GM19468 (cell line): ENCODE measurements around the gene FOXM1.

ENCODE experiments used
- ATAC-seq: cut with Tn5 transposase; IDR thresholded peaks from one replicate; pipeline ENCODE4 v1.9.1; 2021; ENCODE audit warnings: mild to moderate bottlenecking, moderate library complexity, moderate number of reproducible peaks; ENCODE audit not compliant: unreplicated experiment; ENCODE audit errors: extremely low read depth

FOXM1 gene

GRCh38 chr12:2877047-2877952 lies at the start of gene FOXM1, which contains the start of gene RHNO1:
TSS of gene FOXM1 (minus strand) at chr12:2877174. CDS start at chr12:2874478, 2,696 bp downstream.
TSS of gene RHNO1 (plus strand) at chr12:2877223. CDS start at chr12:2885367, 8,144 bp downstream.
- ATAC-seq = peak; percentile 68

DNA sequence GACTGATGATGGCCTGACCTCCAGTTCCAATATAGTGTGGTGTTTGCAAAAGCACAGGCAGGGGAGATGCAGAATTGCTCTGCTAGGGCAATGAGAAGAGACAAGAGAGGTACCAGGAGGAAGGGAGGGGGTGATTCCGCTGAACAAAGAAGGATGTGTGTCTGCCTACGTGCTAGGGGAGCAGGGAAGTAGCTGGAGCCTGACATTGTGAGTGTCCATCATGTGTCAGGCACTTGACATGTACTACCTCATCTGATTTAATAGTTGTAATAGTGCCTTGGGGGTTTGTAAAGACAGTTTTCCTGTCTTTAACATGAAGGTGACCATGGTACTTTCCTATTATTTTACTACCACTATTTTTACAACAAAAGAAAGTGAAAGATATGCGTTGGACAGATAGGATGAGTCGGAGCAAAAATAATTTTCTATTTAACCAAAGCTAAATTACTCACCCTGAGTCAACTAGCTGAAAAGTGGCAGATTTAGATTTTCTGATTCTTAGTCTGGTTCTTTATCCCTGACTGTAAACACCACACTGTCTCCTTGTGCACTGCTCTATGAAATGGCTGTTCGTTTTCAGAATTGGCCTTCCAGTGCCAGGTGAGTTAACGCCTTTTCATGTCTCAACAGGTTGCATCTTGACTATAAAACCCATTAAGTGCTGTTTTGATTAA lies 48.5 kb upstream of the FOXM1 start:
- ATAC-seq = no peak

DNA sequence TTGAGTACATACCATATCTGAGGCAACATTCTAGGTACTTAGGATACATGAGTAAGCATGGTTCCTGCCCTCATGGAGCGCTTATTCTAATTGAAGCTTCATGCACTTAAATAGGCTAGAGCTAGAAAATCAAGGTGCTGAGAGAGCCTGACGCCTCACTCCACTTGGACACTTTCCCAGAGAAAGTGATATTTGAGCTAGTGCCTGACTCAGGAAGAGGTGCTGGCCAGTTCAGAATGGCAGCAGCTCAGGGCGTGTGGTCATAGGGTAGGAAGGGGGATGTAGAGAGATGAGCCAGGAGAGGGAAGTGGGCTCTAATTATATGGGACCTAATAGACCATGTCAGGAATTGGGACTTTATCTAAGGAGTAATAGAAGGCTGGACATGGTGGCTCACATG lies 47.0 kb upstream of the FOXM1 start:
- ATAC-seq = no peak

GRCh38 chr12:2923057-2923456 lies 46.1 kb upstream of the FOXM1 start:
- ATAC-seq = no peak

- ATAC-seq = no peak
Measured at GRCh38 chr12:2922329-2922728, 45.4 kb upstream of the FOXM1 start.

- no peak for ATAC-seq
Measured at GRCh38 chr12:2919249-2919648, 42.3 kb upstream of the FOXM1 start.

GRCh38 chr12:2912216-2912575 lies 35.2 kb upstream of the FOXM1 start:
- no peak for ATAC-seq

DNA sequence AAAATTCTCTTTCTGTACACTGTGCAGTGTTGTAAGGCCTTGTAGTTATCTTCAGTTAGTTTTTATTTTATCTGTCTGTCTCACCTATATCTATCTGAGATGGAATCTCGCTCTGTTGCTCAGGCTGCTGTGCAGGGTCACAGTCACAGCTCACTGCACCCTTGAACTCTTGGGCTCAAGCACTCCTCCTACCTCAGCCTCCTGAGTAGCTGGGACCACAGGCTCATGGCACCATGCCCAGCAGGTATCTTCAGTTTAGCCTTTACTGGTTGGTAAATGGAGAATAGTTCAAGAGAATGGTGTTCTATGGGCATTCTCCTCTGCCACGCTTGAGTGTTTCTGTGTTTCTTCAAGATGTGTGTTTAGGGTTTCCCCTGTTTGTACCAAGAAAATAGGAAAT lies 27.3 kb upstream of the FOXM1 start:
- no peak for ATAC-seq

GRCh38 chr12:2902272-2902880 lies 25.4 kb upstream of the FOXM1 start:
- no peak for ATAC-seq

- no peak for ATAC-seq
Measured at GRCh38 chr12:2900642-2901041, 23.7 kb upstream of the FOXM1 start.

- ATAC-seq = no peak
Measured at GRCh38 chr12:2897418-2897817, 20.4 kb upstream of the FOXM1 start.

- no peak for ATAC-seq
Measured at GRCh38 chr12:2895511-2895910, 18.5 kb upstream of the FOXM1 start.

DNA sequence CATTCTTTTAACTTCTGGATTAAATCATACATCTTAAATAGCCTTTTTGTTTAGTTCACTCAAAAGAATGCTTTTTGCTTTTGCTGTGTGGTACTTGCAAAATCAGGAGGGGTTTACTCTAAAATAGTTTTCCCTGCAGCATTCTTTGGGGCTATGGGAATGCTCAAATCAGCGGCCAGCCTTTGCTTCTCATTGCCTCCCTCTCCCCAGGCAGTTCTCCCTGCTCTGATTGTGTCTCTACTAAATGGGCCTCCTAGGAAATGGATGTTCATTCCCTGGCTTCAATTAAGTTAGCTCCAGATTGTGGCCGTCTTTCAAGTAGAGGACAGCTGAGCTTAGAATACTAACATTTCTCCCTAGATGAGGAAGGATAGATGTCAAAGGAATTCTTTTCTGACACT lies 18.1 kb upstream of the FOXM1 start:
- ATAC-seq = no peak

GRCh38 chr12:2893007-2893406 lies 16.0 kb upstream of the FOXM1 start:
- no peak for ATAC-seq

DNA sequence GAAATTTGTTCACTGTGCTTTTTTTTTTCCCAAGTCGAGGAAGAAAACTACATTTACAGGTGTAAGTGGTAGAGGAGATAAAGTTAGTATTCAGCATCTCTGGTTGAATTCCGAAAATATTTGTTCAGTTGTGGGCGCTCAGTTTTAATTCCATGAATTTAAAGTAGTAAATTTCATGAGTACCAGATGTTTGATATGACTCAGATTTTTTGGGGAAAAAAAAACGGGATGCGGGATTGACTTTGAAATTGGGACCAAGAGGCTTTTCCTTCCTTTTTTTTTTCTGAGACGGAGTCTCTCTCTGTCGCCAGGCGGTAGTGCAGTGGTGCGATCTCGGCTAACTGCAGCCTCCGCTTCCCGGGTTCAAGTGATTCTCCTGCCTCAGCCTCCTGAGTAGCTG lies 15.3 kb upstream of the FOXM1 start:
- no peak for ATAC-seq

DNA sequence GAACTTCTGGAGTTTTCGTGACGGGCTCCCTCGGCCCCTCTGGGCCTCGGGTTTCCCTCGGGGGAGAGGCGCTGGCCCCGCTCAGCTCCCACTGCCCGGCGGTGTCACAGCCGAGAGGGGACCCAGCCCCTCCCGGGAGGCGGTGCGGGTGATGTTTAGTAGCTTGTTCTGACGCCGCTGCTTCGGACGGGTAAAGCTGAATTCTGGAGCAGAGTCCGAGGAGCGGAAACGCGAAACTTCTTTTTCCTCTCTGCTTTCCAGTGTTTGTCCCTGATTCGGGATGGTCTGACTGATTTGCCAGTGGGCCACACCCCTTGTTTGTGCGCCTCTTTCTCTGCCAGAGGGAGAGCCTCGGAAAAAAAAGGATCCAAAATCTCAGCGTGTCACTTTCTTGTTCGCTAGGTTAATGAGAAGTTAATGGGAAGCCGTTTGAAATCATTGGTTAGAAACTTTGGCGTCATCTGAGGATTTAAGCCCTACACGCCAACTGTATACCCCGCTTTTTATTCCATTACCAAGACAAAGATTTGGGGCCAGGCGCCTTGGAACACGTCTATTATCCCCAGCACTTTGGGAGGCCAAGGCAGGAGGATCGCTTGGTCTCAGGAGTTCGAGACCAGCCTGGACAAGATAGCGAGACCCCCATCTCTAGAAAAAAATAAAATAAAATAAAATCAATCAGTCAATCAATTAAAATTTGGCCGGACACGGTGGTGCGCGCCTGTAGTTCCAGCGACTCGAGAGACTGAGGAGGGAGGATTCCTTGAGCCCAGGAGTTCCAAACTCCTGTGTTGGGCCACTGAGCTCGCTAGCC lies 14.5 kb upstream of the FOXM1 start:
- ATAC-seq = no peak

- ATAC-seq = peak; percentile 71
Measured at GRCh38 chr12:2890388-2891239, 13.6 kb upstream of the FOXM1 start, which contains the start of gene TULP3. TSS of gene TULP3 (plus strand) at chr12:2890891. CDS start at chr12:2890948, 57 bp downstream.

DNA sequence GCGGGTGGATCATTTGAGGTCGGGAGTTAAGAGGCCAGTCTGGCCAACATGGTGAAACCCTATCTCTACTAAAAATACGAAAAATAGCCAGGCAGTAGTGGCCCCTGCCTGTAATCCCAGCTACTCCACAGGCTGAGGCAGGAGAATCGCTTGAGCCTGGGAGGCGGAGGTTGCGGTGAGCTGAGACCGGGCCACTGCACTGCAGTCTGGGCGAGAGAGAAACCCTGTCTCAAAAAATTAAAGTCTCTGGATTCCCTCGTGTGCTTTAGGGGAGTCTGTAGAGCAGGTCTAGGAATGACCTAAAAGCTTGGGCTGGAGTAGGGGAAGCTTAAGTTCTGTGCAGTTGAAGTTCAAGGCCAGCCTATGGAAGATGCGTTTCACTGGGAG lies 13.0 kb upstream of the FOXM1 start:
- no peak for ATAC-seq

DNA sequence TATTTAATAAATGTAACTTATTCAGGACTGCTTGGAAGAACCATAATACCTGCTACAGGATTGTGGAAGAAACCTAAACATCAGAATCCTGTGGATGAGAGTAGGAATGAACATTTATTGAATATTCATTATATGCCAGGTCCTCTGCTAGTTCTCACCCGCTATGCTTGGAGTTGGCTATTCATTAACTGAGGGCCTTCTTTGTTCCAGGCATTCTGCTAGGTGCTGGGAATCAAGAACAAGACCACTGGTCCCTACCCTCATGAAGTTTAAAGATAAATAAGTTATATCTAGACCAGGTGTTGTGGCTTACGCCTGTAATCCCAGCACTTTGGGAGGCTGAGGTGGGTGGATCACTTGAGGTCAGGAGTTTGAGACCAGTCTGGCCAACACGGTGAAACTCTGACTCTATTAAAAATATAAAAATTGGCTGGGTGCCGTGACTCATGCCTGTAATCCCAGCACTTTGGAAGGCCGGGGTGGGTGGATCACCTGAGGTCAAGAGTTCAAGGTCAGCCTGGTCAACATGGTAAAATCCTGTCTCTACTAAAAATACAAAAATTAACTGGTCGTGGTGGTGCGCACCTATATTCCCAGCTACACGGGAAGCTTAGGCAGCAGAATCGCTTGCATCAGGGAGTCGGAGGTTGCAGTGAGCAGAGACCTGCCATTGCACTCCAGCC lies 9.9 kb upstream of the FOXM1 start:
- no peak for ATAC-seq
